Mucosa of stomach (tissue), 1 donor: Measurements from ENCODE around the gene ABHD4.
"Not testable (repeated sequence)": the region's sequence is repeated elsewhere in the genome, so short reads cannot be mapped to it uniquely, and the experiment has no call there.

Experiments used
- H3K27me3 ChIP-seq: one replicate; pipeline ENCODE4 v1.7.0; 2013; ENCODE audit warnings: mild to moderate bottlenecking, low read length; ENCODE audit not compliant: control insufficient read depth, insufficient read depth
- H3K36me3 ChIP-seq: one replicate; pipeline ENCODE4 v1.7.0; 2013; ENCODE audit warnings: low read length; ENCODE audit not compliant: control insufficient read depth, insufficient read depth
- H3K4me1 ChIP-seq: one replicate; pipeline ENCODE4 v1.7.0; 2013; ENCODE audit warnings: mild to moderate bottlenecking, low read length; ENCODE audit not compliant: control insufficient read depth, insufficient read depth
- H3K4me3 ChIP-seq: one replicate; pipeline ENCODE4 v1.7.0; 2013; ENCODE audit warnings: low read length
- H3K9ac ChIP-seq: one replicate; pipeline ENCODE4 v1.7.0; 2013; ENCODE audit warnings: mild to moderate bottlenecking, low read length, moderate library complexity
- H3K9me3 ChIP-seq: one replicate; pipeline ENCODE4 v1.7.0; 2013; ENCODE audit warnings: mild to moderate bottlenecking, low read length, moderate library complexity; ENCODE audit not compliant: control insufficient read depth
- donor health status: Pancreatic carcinoma.

Gene ABHD4

GRCh38 chr14:22598099-22598895 is at the start of gene ABHD4:
Gene ABHD4, plus strand, starts transcription at chr14:22598300. Its CDS starts 7 bp downstream, at chr14:22598307.
- H3K36me3 ChIP-seq = no peaks in the 10 kb centered on the region

GRCh38 chr14:22549324-22549962 is 48.7 kb upstream of the ABHD4 start:
- H3K4me3 ChIP-seq = no peak overlapping the region
- no peaks in the 10 kb centered on the region for H3K9me3 ChIP-seq
- peaks cover 39% of the 10 kb centered on the region for H3K4me1 ChIP-seq
- H3K9ac ChIP-seq = no peak overlapping the region
- H3K27me3 ChIP-seq = no peaks in the 10 kb centered on the region
- H3K36me3 ChIP-seq = no peaks in the 10 kb centered on the region

More at GRCh38 chr14:22598099-22598895, at the start of gene ABHD4:
- no peaks in the 10 kb centered on the region for H3K9me3 ChIP-seq
- H3K9ac ChIP-seq = peak within 1 kb of the TSS; percentile 93
- no peaks in the 10 kb centered on the region for H3K27me3 ChIP-seq
- H3K4me1 ChIP-seq = peaks cover 28% of the 10 kb centered on the region
- H3K4me3 ChIP-seq = peak within 1 kb of the TSS; percentile 89

GRCh38 chr14:22549981-22550673 is 48.0 kb upstream of the ABHD4 start:
- Histone ChIP-seq H3K4me1 (peaks cover 39% of the 10 kb centered on the region), H3K4me3 (no peak overlapping the region), H3K36me3 (no peaks in the 10 kb centered on the region), H3K27me3 (no peaks in the 10 kb centered on the region), H3K9ac (no peak overlapping the region), H3K9me3 (no peaks in the 10 kb centered on the region)

- Histone ChIP-seq H3K4me1 (peaks cover 39% of the 10 kb centered on the region), H3K36me3 (no peaks in the 10 kb centered on the region), H3K27me3 (no peaks in the 10 kb centered on the region), H3K9me3 (no peaks in the 10 kb centered on the region), H3K9ac (no peak overlapping the region), H3K4me3 (no peak overlapping the region)
Observed at GRCh38 chr14:22551605-22551997, 46.5 kb upstream of the ABHD4 start.

- no peaks in the 10 kb centered on the region for H3K9me3 ChIP-seq
- H3K9ac ChIP-seq = no peak overlapping the region
- no peaks in the 10 kb centered on the region for H3K27me3 ChIP-seq
- H3K4me3 ChIP-seq = no peak overlapping the region
- no peaks in the 10 kb centered on the region for H3K36me3 ChIP-seq
- peaks cover 39% of the 10 kb centered on the region for H3K4me1 ChIP-seq
Observed at GRCh38 chr14:22552001-22552826, 45.9 kb upstream of the ABHD4 start.

- Histone ChIP-seq H3K9me3 (no peaks in the 10 kb centered on the region), H3K4me1 (peaks cover 39% of the 10 kb centered on the region), H3K9ac (no peak overlapping the region)
Observed at GRCh38 chr14:22552827-22553076, 45.3 kb upstream of the ABHD4 start.

GRCh38 chr14:22553445-22553844 is 44.7 kb upstream of the ABHD4 start:
- H3K36me3 ChIP-seq = no peaks in the 10 kb centered on the region
- no peak overlapping the region for H3K4me3 ChIP-seq
- no peaks in the 10 kb centered on the region for H3K27me3 ChIP-seq
- peaks cover 41% of the 10 kb centered on the region for H3K4me1 ChIP-seq
- H3K9me3 ChIP-seq = no peaks in the 10 kb centered on the region
- no peak overlapping the region for H3K9ac ChIP-seq

More at GRCh38 chr14:22552827-22553076, 45.3 kb upstream of the ABHD4 start:
- Histone ChIP-seq H3K27me3 (no peaks in the 10 kb centered on the region), H3K4me3 (no peak overlapping the region), H3K36me3 (no peaks in the 10 kb centered on the region)

- H3K4me1 ChIP-seq = peaks cover 46% of the 10 kb centered on the region
- H3K9ac ChIP-seq, H3K36me3 ChIP-seq, H3K27me3 ChIP-seq, H3K4me3 ChIP-seq, H3K9me3 ChIP-seq: not testable (repeated sequence)
Observed at GRCh38 chr14:22553861-22554497, 44.1 kb upstream of the ABHD4 start.

GRCh38 chr14:22554498-22555383 is 43.4 kb upstream of the ABHD4 start:
- no peaks in the 10 kb centered on the region for H3K9me3 ChIP-seq
- H3K9ac ChIP-seq = no peak overlapping the region
- H3K36me3 ChIP-seq = no peaks in the 10 kb centered on the region
- H3K4me1 ChIP-seq = peaks cover 53% of the 10 kb centered on the region
- no peak overlapping the region for H3K4me3 ChIP-seq
- H3K27me3 ChIP-seq = no peaks in the 10 kb centered on the region

- Histone ChIP-seq H3K4me1 (peaks cover 54% of the 10 kb centered on the region), H3K9ac (no peak overlapping the region), H3K27me3 (no peaks in the 10 kb centered on the region)
Observed at GRCh38 chr14:22555384-22556011, 42.6 kb upstream of the ABHD4 start.

More at GRCh38 chr14:22555384-22556011, 42.6 kb upstream of the ABHD4 start:
- Histone ChIP-seq H3K4me3 (no peak overlapping the region), H3K36me3 (no peaks in the 10 kb centered on the region), H3K9me3 (no peaks in the 10 kb centered on the region)
